ENCODE results near the gene NELFB. TPM values are rescaled to one million over a fixed set of nuclear protein-coding genes. Genes with fewer than 3 reads are reported as not detected.

The NELFB gene
- total and polyA plus RNA-seq, 2 donors (not counting 1 experiment from before 2014, with no cell fraction given) = 53.7 to 55.8 TPM

GRCh38 chr9:137234758-137235423 is 20.2 kb upstream of the NELFB start:
- Histone ChIP-seq H3K36me3 (replicated peaks in 1 of 2; ENCODE audit: control extremely low read depth in 1 of 2, control insufficient read depth in 1 of 2, extremely low read depth in 1 of 2, insufficient read depth in 2 of 2, low read length in 1 of 2) (no peaks in the 10 kb centered on the region), H3K9me3 (ENCODE audit: control extremely low read depth in 1 of 3, control insufficient read depth in 2 of 3, insufficient read depth in 1 of 3, low read length in 2 of 3) (peaks cover 0 to 3% (median 0%) of the 10 kb centered on the region in 3 donors), H3K4me1 (ENCODE audit: control insufficient read depth in 2 of 2, insufficient read depth in 2 of 2, low read length in 2 of 2) (peaks cover 36 to 59% of the 10 kb centered on the region in 2 donors), H3K79me2 (ENCODE audit: control insufficient read depth, insufficient read depth, low read length) (peaks cover 29% of the 10 kb centered on the region), H3K4me3 (ENCODE audit: control extremely low read depth in 1 of 5, extremely low read depth in 1 of 5, insufficient read depth in 1 of 5, low read depth in 2 of 5, low read length in 4 of 5) (no peak overlapping the region), H3K9ac (ENCODE audit: low read length) (no peak overlapping the region), H3K4me2 (replicated peaks; ENCODE audit: low read depth, low read length, poor library complexity, severe bottlenecking) (peak overlapping the region; percentile 72), H3K27ac (ENCODE audit: low read length in 2 of 2) (no peak overlapping the region), H3K27me3 (replicated peaks in 1 of 4; ENCODE audit: control extremely low read depth in 1 of 4, control insufficient read depth in 3 of 4, insufficient read depth in 4 of 4, low read length in 3 of 4) (peaks cover 0 to 12% (median 0%) of the 10 kb centered on the region in 4 experiments), H4K20me1 (ENCODE audit: control insufficient read depth, insufficient read depth, low read length, poor library complexity, severe bottlenecking) (peaks cover 22% of the 10 kb centered on the region), H2AFZ (ENCODE audit: insufficient read depth, low read depth, low read length, poor library complexity, severe bottlenecking) (no peak overlapping the region)
- ATAC-seq (ENCODE audit: low read depth) = peak; percentile 48
- Mint-ChIP-seq H3K27ac (peak overlapping the region; percentile 50), H3K9me3 (ENCODE audit: insufficient read depth) (no peaks in the 10 kb centered on the region), H3K4me3 (peak overlapping the region; percentile 65), H3K4me1 (peaks cover 35% of the 10 kb centered on the region), H3K27me3 (no peaks in the 10 kb centered on the region)
- ChIA-PET POLR2A (interaction anchor here (0.6 to 1.0 kb wide), 3 partner anchors 11 to 107 kb away, joined by 3 to 10 read pairs (median 3); partner anchors contain the start of gene CYSRT1), CTCF (interaction anchor here (0.9 to 8.9 kb wide), 9 partner anchors 10 to 188 kb away, joined by 3 to 76 read pairs (median 3); partner anchors contain the start of genes CYSRT1, RNF208, RNF224 and SAPCD2)
- intact Hi-C loops (cut with micrococcal nuclease) = no loop called here
- WGBS (ENCODE audit: insufficient coverage) = 46% methylated on average over 15 of the region's 18 CpGs
- DNase-seq = peak; percentile 70
- no peak for TF ChIP-seq CTCF (IDR thresholded peaks at IDR 0.05)
- no peak for TF ChIP-seq EZH2 (IDR thresholded peaks at IDR 0.05; ENCODE audit: borderline replicate concordance, insufficient read depth, low read depth, low read length, poor library complexity, severe bottlenecking)

Measured in B cell (primary cell).